Measurements from ENCODE around the gene CTSF.

The CTSF gene

DNA sequence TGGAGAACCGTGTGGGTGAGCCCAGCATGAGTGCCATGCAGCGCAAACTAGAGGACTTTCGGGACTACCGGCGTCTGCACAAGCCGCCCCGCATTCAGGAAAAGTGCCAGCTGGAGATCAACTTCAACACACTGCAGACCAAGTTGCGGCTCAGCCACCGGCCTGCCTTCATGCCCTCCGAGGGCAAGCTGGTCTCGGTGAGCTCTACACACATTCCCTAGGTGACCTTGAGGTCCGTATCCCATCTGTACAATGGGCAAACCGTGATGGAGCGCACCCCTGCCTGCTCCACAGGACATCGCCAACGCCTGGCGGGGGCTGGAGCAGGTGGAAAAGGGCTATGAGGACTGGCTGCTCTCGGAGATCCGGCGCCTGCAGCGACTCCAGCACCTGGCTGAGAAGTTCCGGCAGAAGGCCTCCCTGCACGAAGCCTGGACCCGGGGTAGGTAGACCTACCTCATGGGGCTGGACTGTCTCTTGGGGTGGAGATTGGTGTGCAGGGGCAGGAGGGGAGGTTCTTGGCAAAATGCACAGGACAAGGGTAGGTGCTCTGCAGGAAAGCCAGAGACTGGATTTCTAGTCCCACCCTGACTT is 10.6 kb downstream of the CTSF start:
- TF ChIP-seq, protein P1, sequence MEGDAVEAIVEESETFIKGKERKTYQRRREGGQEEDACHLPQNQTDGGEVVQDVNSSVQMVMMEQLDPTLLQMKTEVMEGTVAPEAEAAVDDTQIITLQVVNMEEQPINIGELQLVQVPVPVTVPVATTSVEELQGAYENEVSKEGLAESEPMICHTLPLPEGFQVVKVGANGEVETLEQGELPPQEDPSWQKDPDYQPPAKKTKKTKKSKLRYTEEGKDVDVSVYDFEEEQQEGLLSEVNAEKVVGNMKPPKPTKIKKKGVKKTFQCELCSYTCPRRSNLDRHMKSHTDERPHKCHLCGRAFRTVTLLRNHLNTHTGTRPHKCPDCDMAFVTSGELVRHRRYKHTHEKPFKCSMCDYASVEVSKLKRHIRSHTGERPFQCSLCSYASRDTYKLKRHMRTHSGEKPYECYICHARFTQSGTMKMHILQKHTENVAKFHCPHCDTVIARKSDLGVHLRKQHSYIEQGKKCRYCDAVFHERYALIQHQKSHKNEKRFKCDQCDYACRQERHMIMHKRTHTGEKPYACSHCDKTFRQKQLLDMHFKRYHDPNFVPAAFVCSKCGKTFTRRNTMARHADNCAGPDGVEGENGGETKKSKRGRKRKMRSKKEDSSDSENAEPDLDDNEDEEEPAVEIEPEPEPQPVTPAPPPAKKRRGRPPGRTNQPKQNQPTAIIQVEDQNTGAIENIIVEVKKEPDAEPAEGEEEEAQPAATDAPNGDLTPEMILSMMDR (IDR thresholded peaks at IDR 0.05; ENCODE audit: low read depth, low read length): no peak
- TF ChIP-seq EZH2phosphoT487 (IDR thresholded peaks at IDR 0.05; ENCODE audit: low read depth): no peak
- Histone ChIP-seq H3K79me2 (ENCODE audit: low read length) (no peaks in the 10 kb centered on the region), H3K4me2 (ENCODE audit: low read length) (no peak overlapping the region), H3K36me3 (replicated peaks; ENCODE audit: low read depth, low read length) (no peaks in the 10 kb centered on the region), H2AFZ (ENCODE audit: low read depth, low read length) (no peak overlapping the region), H3K9me3 (ENCODE audit: insufficient read depth, low read length) (no peaks in the 10 kb centered on the region), H4K20me1 (ENCODE audit: insufficient read depth, low read length) (no peaks in the 10 kb centered on the region), H3K4me3 (ENCODE audit: low read length) (no peak overlapping the region), H3K27me3 (ENCODE audit: low read depth, low read length) (no peaks in the 10 kb centered on the region), H3K27ac (ENCODE audit: low read length) (no peak overlapping the region), H3K4me1 (ENCODE audit: low read length) (no peaks in the 10 kb centered on the region), H3K9ac (ENCODE audit: low read length) (no peak overlapping the region)

DNA sequence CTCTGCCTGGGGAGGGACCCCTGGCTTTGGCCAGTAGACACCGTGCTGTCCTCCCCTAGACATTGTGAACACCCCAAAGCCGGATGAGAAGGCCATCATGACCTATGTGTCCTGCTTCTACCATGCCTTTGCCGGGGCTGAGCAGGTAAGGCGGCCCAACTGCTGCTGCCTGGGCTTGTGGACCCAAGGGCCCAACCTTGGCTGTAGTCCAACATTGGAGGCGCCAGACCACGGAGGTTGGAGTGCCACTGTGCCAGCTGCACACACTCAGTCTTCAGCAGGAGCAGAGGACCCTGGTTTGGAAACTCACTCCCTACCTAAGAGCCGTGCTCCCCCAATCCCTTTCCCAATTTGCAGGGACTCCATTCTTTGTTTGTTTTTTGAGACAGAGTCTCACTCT is 12.3 kb downstream of the CTSF start:
- Histone ChIP-seq H3K4me3 (ENCODE audit: low read length) (no peak overlapping the region), H3K27ac (ENCODE audit: low read length) (no peak overlapping the region), H3K4me2 (ENCODE audit: low read length) (no peak overlapping the region), H3K9me3 (ENCODE audit: insufficient read depth, low read length) (no peaks in the 10 kb centered on the region), H3K79me2 (ENCODE audit: low read length) (no peaks in the 10 kb centered on the region), H3K36me3 (replicated peaks; ENCODE audit: low read depth, low read length) (no peaks in the 10 kb centered on the region), H3K27me3 (ENCODE audit: low read depth, low read length) (no peaks in the 10 kb centered on the region), H2AFZ (ENCODE audit: low read depth, low read length) (no peak overlapping the region), H3K9ac (ENCODE audit: low read length) (no peak overlapping the region), H4K20me1 (ENCODE audit: insufficient read depth, low read length) (no peaks in the 10 kb centered on the region), H3K4me1 (ENCODE audit: low read length) (no peaks in the 10 kb centered on the region)
- no peak for TF ChIP-seq EZH2phosphoT487 (IDR thresholded peaks at IDR 0.05; ENCODE audit: low read depth)
- TF ChIP-seq, protein P1 (IDR thresholded peaks at IDR 0.05; ENCODE audit: low read depth, low read length): no peak

DNA sequence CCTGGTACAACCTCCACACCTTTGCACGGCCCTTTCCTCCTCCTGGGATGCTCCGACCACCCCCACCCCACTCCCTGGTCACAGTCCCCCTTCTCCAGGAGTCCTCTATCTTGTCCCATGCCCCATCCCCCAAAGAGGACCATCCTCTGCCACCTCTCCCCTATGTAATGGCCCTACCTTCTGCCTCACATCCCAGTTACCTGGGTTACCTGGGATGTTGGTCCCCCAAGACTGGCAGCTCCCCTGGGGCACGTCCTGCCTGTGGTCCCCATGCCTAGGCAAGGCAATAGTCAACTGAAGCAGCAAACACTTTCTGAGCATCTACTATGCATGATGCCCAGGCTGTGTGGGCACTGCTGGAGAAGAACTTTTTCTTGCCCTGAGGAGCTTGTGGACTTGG is 13.0 kb downstream of the CTSF start:
- H3K4me2 ChIP-seq (ENCODE audit: low read length): no peak overlapping the region
- no peaks in the 10 kb centered on the region for H3K9me3 ChIP-seq (ENCODE audit: insufficient read depth, low read length)
- H3K79me2 ChIP-seq (ENCODE audit: low read length): no peaks in the 10 kb centered on the region
- TF ChIP-seq, protein P1 (IDR thresholded peaks at IDR 0.05; ENCODE audit: low read depth, low read length): no peak
- no peak for TF ChIP-seq EZH2phosphoT487 (IDR thresholded peaks at IDR 0.05; ENCODE audit: low read depth)
- no peaks in the 10 kb centered on the region for H3K27me3 ChIP-seq (ENCODE audit: low read depth, low read length)
- no peak overlapping the region for H3K9ac ChIP-seq (ENCODE audit: low read length)
- H3K27ac ChIP-seq (ENCODE audit: low read length): no peak overlapping the region
- H2AFZ ChIP-seq (ENCODE audit: low read depth, low read length): no peak overlapping the region
- no peaks in the 10 kb centered on the region for H3K4me1 ChIP-seq (ENCODE audit: low read length)
- H3K36me3 ChIP-seq (replicated peaks; ENCODE audit: low read depth, low read length): no peaks in the 10 kb centered on the region
- H3K4me3 ChIP-seq (ENCODE audit: low read length): no peak overlapping the region
- H4K20me1 ChIP-seq (ENCODE audit: insufficient read depth, low read length): no peaks in the 10 kb centered on the region

DNA sequence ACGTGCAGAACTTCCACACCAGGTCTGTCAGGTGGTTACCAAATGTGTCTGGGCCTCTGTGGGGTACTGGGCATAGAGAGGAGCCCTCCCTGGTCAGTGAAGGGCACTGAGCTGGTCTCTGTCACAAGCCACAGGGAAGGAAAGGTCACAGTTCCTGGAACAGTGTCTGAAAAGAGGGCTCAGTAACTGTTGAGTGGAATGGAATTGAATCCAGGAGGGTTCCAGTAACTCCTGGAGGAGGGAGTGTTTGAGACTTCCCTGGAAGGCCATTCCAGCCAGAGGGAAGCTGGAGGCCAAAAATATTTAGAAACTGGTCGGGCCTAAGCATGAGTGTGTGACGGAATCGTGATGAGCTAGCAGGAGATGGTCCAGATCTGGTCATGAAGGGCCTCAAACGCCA is 13.8 kb downstream of the CTSF start:
- no peak overlapping the region for H3K9ac ChIP-seq (ENCODE audit: low read length)
- no peak overlapping the region for H3K27ac ChIP-seq (ENCODE audit: low read length)
- no peak overlapping the region for H3K4me3 ChIP-seq (ENCODE audit: low read length)
- H3K36me3 ChIP-seq (replicated peaks; ENCODE audit: low read depth, low read length): no peaks in the 10 kb centered on the region
- H4K20me1 ChIP-seq (ENCODE audit: insufficient read depth, low read length): no peaks in the 10 kb centered on the region
- H3K27me3 ChIP-seq (ENCODE audit: low read depth, low read length): no peaks in the 10 kb centered on the region
- no peaks in the 10 kb centered on the region for H3K9me3 ChIP-seq (ENCODE audit: insufficient read depth, low read length)
- no peak overlapping the region for H2AFZ ChIP-seq (ENCODE audit: low read depth, low read length)
- H3K4me2 ChIP-seq (ENCODE audit: low read length): no peak overlapping the region
- no peaks in the 10 kb centered on the region for H3K79me2 ChIP-seq (ENCODE audit: low read length)
- no peaks in the 10 kb centered on the region for H3K4me1 ChIP-seq (ENCODE audit: low read length)
- no peak for TF ChIP-seq EZH2phosphoT487 (IDR thresholded peaks at IDR 0.05; ENCODE audit: low read depth)
- TF ChIP-seq, protein P1 (IDR thresholded peaks at IDR 0.05; ENCODE audit: low read depth, low read length): no peak

Measured in OCI-LY3 (cell line).